K562 (cell line): ENCODE data around the gene ARHGEF17. TPM values are rescaled to one million over a fixed set of nuclear protein-coding genes. Genes with fewer than 3 reads are reported as not detected.

ENCODE experiments used
- ATAC-seq: fragments of 200-7000 bp; cut with Tn5 transposase; 3 replicates; pipeline ENCODE4 v1.9.1; 2020; ENCODE audit warnings: moderate library complexity
- BruUV-seq: library from RNA; stranded (reverse); fragments of 400-500 nt; replicated peaks from 2 replicates; lab custom pipeline; 2021; lab: Mats Ljungman, UMichigan
- CTCF ChIA-PET: fragments of 300-600 bp; formaldehyde crosslinking; extraction: SDS; loops from one replicate; lab custom pipeline; 2021; ENCODE audit warnings: low intra/inter-chr PET ratio; lab: Yijun Ruan, JAX
- POLR2A ChIA-PET: fragments of 300-600, 350-650 bp; sonication (Branson Sonifier 250); formaldehyde crosslinking; extraction: SDS; loops from one replicate; lab custom pipeline; 2021; ENCODE audit warnings: antibody characterized with exemption, inconsistent platforms; lab: Yijun Ruan, JAX
- DNase-seq, 4 experiments: peaks; one replicate each; pipeline versions ENCODE4 v3.0.0 to v3.0.0-alpha.2; 2011 to 2018; ENCODE audit warnings: low spot score in 3 of 4, mixed read lengths in 3 of 4; ENCODE audit errors: extremely low read depth in 1 of 4
- FAIRE-seq: peaks from 2 replicates; lab custom pipeline; 2011; peaks lifted over from hg19 to GRCh38; lab: Jason Lieb, UNC
- H2AFZ ChIP-seq: 2 replicates; pipeline ENCODE4 v1.6.0; 2011; ENCODE audit warnings: low read depth, low read length, control low read depth, inconsistent platforms
- H3K27ac ChIP-seq: fragments of 200-600 bp; 3 replicates; pipeline ENCODE4 v1.8.0; 2011; ENCODE audit warnings: low read depth, mild to moderate bottlenecking, control low read depth, inconsistent platforms, low read length, moderate library complexity, mixed read lengths; ENCODE audit errors: extremely low read depth
- H3K27me3 ChIP-seq, 2 experiments: fragments of 300-600 bp in 1 of 2; 2 replicates in 1 of 2; 3 replicates in 1 of 2; pipeline versions ENCODE4 v1.6.0 to v1.8.0; 2011; ENCODE audit warnings: inconsistent platforms in 2 of 2, low read length in 2 of 2, mild to moderate bottlenecking in 1 of 2, mixed read lengths in 1 of 2, moderate library complexity in 1 of 2; ENCODE audit not compliant: control insufficient read depth in 2 of 2, insufficient read depth in 2 of 2
- H3K36me3 ChIP-seq: fragments of 300-600 bp; 3 replicates; pipeline ENCODE4 v1.8.0; 2011; ENCODE audit warnings: mild to moderate bottlenecking, low read length, inconsistent platforms; ENCODE audit not compliant: control insufficient read depth, insufficient read depth
- H3K4me1 ChIP-seq, 2 experiments: fragments of 200-600 bp in 1 of 2; replicated peaks in 1 of 2; 2 replicates in 1 of 2; 3 replicates in 1 of 2; pipeline versions ENCODE4 v1.5.1 to v1.8.0; 2011; ENCODE audit warnings: inconsistent platforms in 2 of 2, low read length in 2 of 2, mild to moderate bottlenecking in 1 of 2, mixed read lengths in 1 of 2, moderate library complexity in 1 of 2; ENCODE audit not compliant: control insufficient read depth in 2 of 2, insufficient read depth in 2 of 2
- H3K4me2 ChIP-seq: 2 replicates; pipeline ENCODE4 v1.6.1; 2011; ENCODE audit warnings: low read length, control low read depth, inconsistent platforms, mixed read lengths; ENCODE audit not compliant: insufficient read depth
- H3K4me3 ChIP-seq: fragments of 200-600 bp; sonication (generic), shearing (Covaris generic); 2 replicates; pipeline ENCODE4 v1.5.1; 2016; ENCODE audit warnings: control low read depth, inconsistent platforms
- H3K79me2 ChIP-seq: fragments of 200-600 bp; 3 replicates; pipeline ENCODE4 v1.8.0; 2011; ENCODE audit warnings: low read length, inconsistent platforms; ENCODE audit not compliant: control insufficient read depth, insufficient read depth
- H3K9ac ChIP-seq, 2 experiments: 2 replicates each; pipeline versions ENCODE4 v1.6.0 to v1.6.1; 2011; ENCODE audit warnings: low read depth in 2 of 2, low read length in 2 of 2, control low read depth in 1 of 2, inconsistent platforms in 1 of 2, mild to moderate bottlenecking in 1 of 2, mixed read lengths in 1 of 2; ENCODE audit not compliant: insufficient read depth in 1 of 2
- H3K9me1 ChIP-seq: one replicate; pipeline ENCODE4 v1.6.0; 2011; ENCODE audit warnings: inconsistent platforms, mild to moderate bottlenecking, low read length, moderate library complexity; ENCODE audit not compliant: control insufficient read depth, insufficient read depth
- H3K9me3 ChIP-seq: replicated peaks from 2 replicates; pipeline ENCODE4 v1.5.1; 2011; ENCODE audit warnings: low read depth, low read length, inconsistent platforms; ENCODE audit not compliant: control insufficient read depth, insufficient read depth
- H4K20me1 ChIP-seq: replicated peaks from 2 replicates; pipeline ENCODE4 v1.6.1; 2011; ENCODE audit warnings: low read length, inconsistent platforms, mixed read lengths; ENCODE audit not compliant: control insufficient read depth, insufficient read depth
- NFIC ChIP-seq: fragments of 450-650 bp; IDR thresholded peaks from 2 replicates; pipeline ENCODE4 v1.6.1; 2017; ENCODE audit warnings: mild to moderate bottlenecking, inconsistent platforms
- RBM14 ChIP-seq: fragments of 200-400 bp; formaldehyde crosslinking; IDR thresholded peaks from 2 replicates; pipeline ENCODE4 v1.6.1; 2018; ENCODE audit warnings: low read depth, mild to moderate bottlenecking, low read length, moderate library complexity, borderline replicate concordance; ENCODE audit not compliant: insufficient read depth
- WGBS: fragments of 100-300 bp; shearing (Covaris generic); methylation state at CpG from one replicate; pipeline ENCODE4 v1.1.6; 2016; ENCODE audit warnings: low coverage, mixed read lengths; ENCODE audit not compliant: insufficient coverage; ENCODE audit errors: missing lambda C conversion rate; 5-methylcytosine and 5-hydroxymethylcytosine counted together
- in situ Hi-C: fragments of 300-500 bp; cut with MboI; formaldehyde crosslinking; loops from 4 replicates; pipeline ENCODE4 v1.15.0; 2018; ENCODE audit warnings: inconsistent platforms, mixed read lengths
- intact Hi-C: fragments of 100-400 bp; cut with micrococcal nuclease; formaldehyde crosslinking; loops from 2 replicates; pipeline ENCODE4 v1.14.2; 2022
- polyA plus RNA-seq, 8 experiments: library from polyadenylated mRNA; depleted of rRNA in 4 of 8; stranded (reverse) in 5 of 8; unstranded in 3 of 8; fragments of >200 nt; fragmentation: Nextera tagmentation in 2 of 8; fragmentation: Illumina TruSeq in 1 of 8; extraction: Ambion mirVana in 2 of 8; extraction: Trizol in 1 of 8; gene quantifications; 2 replicates each; pipeline versions ENCODE4 v1.2.1 to v1.2.3, GENCODE V29; 2011 to 2014; ENCODE audit warnings: inconsistent platforms in 1 of 8, missing spikeins in 1 of 8
- total RNA-seq, 7 experiments: library from RNA; depleted of rRNA in 6 of 7; stranded (reverse); fragments of >200 nt in 6 of 7; fragmentation: Illumina TruSeq in 2 of 7; extraction: Trizol in 2 of 7; gene quantifications; 2 replicates each; pipeline versions ENCODE4 v1.2.1 to v1.2.3, GENCODE V29; 2011 to 2021; ENCODE audit warnings: low replicate concordance in 1 of 7

The ARHGEF17 gene
- total and polyA plus RNA-seq, 9 of the 15 experiments (the other 6 are each of a cell fraction or from before 2014, with no cell fraction given): 0.04 to 0.68 (median 0.10) TPM; not detected in 2

DNA sequence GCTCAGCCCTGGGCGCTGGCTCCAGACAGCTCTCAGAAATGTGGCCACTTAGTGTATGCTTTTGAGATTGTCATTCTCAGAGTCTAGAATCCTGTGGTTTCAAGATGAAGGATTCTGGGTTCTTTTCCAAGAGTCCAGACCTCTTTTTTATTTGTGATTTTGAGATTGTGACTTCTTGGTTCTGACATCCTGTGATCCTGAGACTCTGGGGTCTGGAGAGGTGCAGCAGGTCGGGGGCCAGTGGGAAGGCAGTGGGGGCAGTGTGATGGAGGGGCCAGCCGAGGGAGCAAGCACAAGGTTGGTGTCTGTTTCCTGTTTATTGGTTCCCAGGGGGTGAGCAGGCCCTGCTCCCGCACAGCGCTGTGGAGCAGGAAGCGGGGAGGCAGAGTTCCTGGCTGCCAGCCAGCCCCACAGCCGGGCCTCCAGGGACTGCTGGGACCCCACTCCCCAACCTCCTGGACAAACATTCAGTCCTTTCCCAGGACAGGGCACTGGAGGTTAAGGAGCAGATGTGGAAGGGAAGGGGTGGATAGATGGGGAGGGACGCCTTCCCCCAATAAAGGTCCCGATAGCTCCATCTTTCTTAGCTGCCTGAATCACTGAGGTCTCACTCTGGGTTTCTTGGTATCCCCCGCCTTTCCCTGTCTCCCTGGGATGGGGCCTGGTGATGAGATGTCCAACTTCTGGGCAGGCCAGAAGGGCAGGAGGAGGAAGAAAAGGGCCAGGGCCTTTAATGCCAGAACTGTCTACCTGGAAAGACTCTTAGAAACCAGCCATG, 13.7 kb downstream of the ARHGEF17 start:
- Histone ChIP-seq H3K79me2 (no peaks in the 10 kb centered on the region), H3K36me3 (no peaks in the 10 kb centered on the region), H3K27ac (no peak overlapping the region), H3K27me3 (peaks cover 0 to 37% of the 10 kb centered on the region in 2 experiments; a peak in 2 of 5 replicates), H3K9ac (no peak overlapping the region; a peak in 1 of 4 replicates), H3K4me3 (no peak overlapping the region), H4K20me1 (no peaks in the 10 kb centered on the region), H2AFZ (no peak overlapping the region), H3K9me3 (no peaks in the 10 kb centered on the region)
- ChIA-PET POLR2A (interaction anchor here (0.6 kb wide), 1 partner anchor 41 kb away, joined by 3 read pairs; no protein-coding TSS in a partner anchor), CTCF (no interaction called here)
- in situ Hi-C loops (no loop called here), intact Hi-C loops (no loop called here)
- DNase-seq (no peak), FAIRE-seq (no peak)
- no peak for TF ChIP-seq RBM14
- TF ChIP-seq NFIC: peak; percentile 64
- TF ChIP-seq, all 486 proteins: peak for 1
- H3K4me1 ChIP-seq: peaks cover 9 to 13% of the 10 kb centered on the region in 2 experiments; a peak in 4 of 5 replicates
- BruUV-seq: no TSS peak
- no peak for ATAC-seq
- 6% methylated on average over 8 of the region's 10 CpGs for WGBS
- H3K4me2 ChIP-seq: no peak overlapping the region
- no peaks in the 10 kb centered on the region for H3K9me1 ChIP-seq
